NCI-H510A (cell line): ENCODE measurements around the gene MMRN2.

Experiments used
- DNase-seq: peaks from one replicate; lab custom pipeline; 2025; lab: John Stamatoyannopoulos, UW

Gene MMRN2

DNA sequence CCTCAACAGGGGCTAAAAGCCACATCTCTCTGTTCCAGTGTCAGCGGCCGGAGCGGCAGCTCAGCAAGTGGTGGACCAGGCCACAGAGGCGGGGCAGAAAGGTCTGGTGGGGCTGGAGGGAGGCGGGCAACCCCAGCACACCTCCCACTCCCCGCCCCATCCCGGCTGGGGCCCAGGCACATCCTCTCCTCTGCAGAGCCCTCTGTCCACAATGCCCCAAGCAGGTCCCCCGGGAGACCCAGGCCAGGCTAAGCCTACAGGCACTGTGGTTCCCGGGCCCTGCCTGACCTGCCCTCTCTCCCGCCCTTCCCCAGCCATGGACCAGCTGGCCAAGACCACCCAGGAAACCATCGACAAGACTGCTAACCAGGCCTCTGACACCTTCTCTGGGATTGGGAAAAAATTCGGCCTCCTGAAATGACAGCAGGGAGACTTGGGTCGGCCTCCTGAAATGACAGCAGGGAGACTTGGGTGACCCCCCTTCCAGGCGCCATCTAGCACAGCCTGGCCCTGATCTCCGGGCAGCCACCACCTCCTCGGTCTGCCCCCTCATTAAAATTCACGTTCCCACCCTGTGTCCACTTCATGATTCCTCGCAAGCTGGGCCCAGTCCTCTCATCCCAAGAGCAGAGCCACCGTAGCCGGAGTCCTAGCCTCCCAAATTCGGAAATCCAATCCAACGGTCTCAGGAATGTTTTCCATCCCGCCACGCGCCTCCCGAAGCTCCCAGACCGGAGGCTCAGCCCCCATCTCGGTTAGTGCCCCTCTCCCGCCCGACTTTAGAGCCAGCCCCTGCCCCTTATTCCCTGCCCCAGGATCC lies 13.0 kb upstream of the MMRN2 start:
- peak; percentile 3 for DNase-seq

DNA sequence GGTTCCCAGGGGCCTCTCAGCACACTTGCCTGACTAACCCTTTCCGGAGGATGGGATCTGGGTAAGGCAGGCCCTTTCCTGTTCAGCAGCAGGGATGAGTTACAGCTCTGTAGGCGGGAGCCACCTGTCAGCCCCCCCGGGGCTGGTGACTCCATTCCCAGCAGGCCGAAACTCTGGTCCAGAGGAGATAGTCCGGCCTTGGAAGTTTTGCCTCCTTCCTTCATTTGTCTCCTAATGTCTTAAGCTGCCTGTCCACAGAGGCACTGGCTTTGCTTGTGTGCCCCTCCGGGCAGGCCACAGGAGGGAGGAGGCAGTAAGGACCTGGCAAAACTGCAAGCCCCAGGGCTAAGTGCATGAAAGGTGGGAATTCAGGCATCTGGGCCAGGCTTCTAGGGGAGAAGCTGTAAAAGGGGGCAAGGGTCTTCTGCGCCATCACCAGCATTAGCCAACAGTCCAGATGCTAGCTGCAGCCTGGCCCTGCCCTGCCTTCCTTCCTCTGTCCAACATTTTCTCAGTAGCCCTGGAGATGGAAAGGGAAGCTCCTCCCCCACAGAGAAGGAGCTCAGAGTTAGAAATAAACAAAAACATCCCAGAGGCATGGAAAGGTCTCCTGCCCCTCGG lies 12.1 kb upstream of the MMRN2 start:
- no peak for DNase-seq

DNA sequence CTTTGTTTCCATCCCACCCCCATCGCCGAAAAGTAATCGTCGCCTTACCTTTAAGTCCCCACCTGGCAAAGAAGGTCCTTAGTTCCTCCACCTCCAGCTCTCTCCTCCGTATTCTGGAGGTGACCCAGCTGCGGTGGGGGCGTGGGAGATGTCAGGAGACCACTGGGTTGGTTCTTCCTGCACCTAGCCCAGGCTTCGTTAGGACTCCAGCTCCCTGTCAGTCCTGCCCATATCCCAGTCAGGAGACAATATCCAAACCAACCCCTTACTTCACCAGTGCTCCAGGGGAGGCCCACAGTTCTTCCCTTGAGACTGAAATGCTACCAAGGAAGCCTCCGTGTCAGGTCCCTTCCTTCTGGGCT lies 11.6 kb upstream of the MMRN2 start:
- no peak for DNase-seq

DNA sequence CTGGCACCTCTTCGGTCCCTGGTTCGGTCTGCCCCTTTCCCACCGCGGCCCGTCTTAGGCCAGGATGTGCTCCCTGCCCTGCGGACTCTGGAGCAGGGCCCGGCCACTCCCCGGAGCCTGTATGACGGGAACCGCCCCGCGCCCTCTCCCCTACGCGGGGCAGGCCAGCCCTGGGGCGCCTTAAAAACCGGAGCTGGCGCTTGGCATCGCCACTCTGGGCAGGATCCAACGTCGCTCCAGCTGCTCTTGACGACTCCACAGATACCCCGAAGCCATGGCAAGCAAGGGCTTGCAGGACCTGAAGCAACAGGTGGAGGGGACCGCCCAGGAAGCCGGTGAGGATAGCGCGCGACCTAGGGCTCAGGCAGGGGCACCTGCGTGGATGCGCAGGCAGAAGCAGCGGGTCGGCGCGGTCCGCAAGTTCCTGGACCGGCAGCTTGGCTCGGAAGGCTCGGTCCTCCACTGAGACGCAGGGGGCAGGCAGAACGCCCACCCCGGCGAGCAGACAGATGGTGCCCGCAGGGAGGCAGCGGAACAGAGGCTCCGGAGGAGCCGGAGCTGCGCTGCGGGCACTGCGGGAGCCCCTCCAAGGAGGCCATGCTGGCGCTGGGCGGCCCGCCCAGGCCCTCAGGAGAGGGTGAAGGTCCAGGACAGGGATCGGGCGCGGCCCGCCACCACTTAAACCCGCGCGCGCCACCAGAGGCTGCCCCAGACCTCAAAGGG lies 11.0 kb upstream of the MMRN2 start, which contains the start of gene ADIRF:
ADIRF (plus strand) TSS at position 212 of the 723 bp plus-strand sequence; CDS start at position 275, 63 bp downstream.
- DNase-seq = peak; percentile 6

DNA sequence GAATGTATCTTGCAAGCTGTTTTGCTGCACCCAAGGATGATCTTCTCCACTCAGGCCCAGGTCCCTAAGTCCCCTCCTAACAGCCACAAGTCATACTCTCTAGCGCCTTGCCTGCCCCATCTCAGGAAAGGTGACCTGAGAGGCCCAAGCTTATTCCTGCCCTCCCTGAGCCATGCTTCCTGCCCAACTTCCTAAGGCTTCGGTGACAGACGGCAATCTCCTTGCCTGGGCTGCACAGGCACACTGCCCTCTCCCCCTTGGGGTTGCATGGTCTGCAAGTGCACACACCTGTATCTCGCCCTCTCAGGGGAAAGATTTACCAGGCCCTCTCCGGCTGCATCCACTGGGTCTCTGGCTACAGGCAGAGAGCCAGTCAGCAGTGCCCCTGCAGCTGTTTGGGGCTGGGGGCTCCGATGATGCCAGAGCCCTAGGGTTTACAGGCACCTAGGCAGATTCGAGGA lies 10.1 kb upstream of the MMRN2 start:
- DNase-seq = no peak

DNA sequence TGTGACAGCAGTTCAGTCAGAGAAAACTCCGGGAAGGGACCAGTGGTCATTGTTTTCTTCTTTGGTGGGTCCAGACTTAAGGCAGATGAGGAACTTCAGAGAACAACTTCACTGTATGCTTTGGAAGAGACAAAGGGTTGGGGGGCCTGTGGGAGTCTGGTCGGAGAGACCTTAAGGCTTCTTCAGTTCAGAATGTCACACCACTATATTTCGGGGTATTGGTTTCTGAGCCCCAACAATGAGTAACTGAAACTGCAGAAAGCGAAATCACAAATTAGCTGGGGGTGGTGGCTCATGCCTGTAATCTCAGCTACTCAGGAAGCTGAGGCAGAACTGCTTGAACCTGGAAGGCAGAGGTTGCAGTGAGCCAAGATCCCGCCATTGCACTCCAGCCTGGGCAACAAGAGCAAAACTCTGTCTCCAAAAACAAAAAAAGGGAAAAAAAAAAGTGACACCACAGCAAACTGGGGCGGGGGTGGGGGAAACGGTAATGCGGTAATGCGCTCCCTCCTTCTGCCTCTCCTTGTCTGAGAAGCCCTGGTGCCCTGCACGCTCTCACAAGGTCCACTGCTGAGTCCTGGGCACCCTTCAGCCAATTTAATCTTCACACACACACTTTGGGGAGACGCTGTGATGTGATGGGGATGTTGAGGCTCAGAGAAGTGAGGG lies 8.7 kb upstream of the MMRN2 start:
- no peak for DNase-seq

DNA sequence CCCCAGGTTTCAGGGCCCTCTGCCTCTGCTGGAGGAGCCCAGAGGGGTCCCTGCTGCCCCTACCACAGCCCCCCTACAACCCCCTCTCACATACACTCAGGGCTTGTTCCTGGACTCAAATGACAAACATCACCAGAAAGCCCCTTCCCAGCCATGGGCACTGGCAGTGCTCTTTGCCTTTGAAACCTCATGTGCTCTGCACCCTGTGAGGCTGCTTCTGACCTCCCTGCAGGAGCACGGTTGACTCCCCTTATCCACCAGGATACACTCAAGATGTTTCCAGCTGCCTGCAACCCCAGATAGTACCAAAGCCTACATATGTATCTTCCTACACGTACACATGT lies 7.4 kb upstream of the MMRN2 start:
- no peak for DNase-seq

DNA sequence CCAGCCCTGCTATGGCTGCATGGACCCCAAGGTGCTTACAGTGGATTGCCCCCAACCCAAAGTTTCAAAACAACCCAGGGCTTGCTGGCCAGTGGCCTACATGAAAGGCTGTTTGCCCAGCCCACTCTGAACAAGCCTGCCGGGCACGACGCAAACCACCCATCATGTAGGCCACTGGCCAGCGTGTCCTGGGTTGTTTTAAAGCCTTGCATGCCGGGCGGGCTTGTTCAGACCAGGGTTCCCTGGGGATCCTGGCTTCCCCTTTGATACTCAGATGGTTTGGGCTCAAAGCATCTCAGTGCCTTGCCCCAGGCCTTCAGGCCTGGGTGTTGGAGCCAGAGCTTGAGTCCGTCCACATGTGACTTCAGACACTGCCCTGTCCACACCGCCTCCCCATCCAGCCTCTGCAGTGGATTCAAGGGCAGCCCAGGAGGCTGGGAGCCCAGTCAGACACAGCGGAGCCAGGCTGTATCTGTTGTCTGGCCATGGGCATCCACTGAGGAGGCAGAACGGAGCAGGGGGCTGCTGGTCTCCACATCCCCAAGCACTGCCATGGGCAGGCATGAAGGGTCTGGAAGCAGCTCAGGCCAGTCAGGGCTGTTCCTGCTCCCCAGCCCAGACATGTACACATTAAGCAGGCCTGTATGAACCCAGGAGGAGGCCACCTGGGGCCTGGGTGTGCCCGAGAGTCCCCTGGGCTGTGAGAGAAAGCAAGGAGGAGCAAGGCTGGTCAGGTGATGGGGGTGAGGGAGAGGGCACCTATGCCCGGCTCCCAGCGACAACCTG lies 6.8 kb upstream of the MMRN2 start:
- DNase-seq = no peak

DNA sequence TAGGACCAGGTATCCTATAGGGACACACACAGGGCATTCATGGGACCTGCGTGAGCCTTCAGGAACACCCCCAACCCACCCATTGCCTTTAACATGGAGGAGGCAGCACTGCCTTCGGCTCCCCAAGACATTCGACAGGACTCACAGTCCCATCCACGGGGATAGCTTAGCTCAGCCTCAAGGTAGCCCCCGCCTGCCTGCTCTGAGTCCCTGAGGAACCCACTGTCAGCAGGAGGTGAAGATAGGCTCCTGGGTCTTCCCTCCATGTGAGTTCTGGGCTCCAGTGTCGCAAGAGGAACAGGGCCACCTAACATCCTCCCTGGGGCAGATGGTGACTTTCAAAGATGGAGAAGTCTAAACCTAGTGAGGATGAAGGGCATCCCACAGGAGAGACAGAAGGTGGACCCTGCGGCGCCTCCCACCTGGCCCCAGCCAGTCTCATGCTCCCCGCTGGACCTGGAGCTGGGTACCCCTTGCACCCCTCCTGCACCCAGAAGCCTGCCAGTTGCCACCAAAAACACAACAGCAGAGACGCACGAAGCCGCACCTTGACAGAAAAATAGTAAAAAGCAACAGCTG lies 6.0 kb upstream of the MMRN2 start:
- DNase-seq = no peak

DNA sequence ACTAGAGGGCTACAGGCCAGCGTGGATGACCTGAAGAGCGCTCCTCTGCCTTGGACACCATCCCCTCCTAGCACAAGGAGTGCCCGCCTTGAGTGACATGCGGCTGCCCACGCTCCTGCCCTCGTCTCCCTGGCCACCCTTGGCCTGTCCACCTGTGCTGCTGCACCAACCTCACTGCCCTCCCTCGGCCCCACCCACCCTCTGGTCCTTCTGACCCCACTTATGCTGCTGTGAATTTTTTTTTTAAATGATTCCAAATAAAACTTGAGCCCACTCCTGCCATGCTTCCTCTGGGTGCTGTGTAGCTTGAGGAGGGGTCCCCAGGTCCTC lies 5.5 kb upstream of the MMRN2 start:
- DNase-seq = no peak

DNA sequence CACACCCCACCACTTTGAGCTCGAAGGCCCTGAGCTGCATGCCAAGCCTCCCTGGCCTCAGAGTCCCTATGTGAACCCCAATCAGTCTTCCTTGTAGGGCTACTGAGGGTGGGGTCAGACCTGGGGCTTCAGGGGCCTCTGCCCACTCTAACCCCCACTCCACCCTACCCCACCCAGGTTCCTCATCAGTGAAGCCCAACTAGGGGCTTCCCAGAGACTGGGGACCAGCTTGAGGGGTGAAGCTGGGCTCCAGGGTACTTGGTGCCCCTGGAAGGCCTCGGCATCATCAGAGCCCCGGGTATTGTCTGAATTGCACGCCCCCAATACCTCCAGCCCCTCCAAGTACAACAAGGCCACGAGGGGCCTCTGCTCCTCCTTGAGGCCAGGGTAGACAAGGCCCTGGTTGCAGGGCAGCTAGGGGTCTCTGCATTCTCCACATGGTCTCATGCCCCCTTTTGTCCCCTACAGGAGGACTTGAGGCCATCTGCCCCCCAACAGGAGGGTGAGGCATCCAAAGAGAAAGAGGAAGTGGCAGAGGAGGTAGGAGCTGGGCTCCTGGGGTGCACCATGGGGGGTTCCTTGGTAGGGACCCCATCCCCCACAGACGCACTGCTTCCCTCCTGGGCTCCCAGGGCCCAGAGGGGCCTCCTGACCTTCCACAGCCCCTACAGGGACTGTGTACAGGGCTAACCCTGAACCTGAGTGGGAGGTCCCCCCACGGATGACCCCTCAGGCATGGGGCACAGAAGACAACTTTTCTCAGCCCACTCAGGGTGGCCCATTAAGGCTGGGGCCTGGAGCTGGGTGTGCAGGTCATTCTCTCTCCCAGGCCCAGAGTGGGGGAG lies 4.9 kb upstream of the MMRN2 start:
- no peak for DNase-seq

DNA sequence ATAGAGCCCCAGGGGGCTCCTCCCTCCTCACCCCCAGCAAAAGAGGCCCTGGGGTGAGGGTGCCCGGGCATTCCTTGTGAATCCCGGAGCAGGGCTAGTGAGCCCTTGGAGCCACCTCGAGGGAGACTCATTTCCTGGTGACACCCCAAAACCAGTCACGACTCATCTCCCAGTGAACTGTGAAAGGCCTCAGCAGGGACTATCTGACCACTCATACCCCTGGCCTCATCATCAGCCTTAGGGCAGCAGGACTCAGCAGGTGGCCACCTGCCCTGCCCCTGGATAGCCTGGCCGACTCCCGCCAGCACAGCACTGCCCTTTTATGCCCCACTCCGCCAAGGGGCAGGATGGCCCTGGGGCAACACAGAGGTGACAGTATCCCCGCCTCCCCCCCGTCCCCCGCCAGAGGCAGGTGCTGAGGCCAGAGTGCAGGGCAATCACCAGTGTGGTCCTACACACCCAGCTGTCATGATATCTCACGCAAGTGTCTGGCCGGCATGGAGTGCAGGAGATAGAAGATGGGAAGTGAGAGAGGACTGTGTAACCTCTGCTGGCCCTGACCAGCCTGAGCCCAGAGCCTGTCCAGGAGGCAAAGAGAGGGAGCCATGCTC lies 4.2 kb upstream of the MMRN2 start:
- no peak for DNase-seq

DNA sequence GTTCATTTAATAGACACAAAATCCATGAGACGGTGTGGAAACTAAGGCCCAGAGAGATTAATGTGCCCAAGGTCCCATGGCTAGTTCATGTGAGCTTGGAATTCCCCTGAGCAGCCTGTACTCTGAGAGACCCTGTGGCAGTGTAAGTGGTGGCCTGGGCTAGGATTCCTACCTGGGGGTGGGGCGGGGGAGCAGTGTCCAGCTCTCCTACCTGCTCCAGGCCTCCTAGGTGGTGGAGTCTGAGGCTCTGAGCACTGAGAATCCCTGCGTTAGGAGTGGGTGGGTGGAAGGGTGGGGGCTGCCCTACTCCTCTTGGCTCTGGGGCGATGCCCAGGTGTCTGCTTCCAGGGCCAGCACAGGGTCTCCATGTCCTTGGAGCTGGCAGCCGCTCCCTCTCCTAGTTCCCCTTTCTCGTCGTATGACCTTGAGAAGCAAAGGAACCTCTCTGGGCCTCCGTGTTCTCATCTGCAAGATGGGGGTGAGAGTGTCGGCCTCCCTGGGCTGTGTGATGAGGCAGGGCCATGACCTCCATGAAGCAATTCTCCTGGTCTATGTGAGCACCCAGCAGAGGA lies 3.5 kb upstream of the MMRN2 start:
- no peak for DNase-seq

DNA sequence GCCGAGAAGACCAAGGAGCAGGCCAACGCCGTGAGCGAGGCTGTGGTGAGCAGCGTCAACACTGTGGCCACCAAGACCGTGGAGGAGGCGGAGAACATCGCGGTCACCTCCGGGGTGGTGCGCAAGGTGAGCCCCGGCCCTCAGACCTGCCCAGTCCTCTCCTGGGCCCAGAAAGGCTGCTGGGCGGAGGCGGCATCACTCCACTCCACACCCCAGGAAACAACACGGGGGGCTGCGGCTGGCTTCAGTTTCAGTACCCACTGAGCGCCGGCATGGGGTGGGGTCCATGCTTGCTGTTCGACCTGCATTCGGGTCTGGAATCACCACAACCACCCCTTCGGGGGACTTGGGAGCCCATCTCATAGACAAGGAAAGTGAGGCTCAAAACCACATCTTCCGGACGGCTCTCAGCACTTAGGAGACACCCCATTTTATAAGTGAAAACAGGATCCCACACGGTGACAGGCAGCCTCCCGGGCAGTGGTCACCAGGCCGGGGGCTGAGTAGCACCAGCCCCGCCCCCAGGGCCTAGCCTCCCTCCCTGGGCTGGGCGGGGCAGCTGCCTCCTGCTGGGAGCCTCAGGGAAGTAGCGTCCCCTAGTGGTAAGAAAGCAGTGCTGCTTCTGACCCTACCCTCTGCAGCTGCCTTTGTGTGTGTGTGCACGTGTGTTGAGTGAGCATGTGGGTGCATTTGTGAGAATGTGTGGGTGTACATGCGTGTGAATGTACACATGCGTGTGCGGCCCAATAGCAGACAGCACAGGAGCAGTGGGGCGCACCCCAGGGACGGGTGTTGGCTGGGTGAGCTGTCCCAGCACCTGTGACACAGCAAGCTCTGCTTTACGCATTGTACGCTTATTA lies 2.8 kb upstream of the MMRN2 start:
- DNase-seq = no peak

DNA sequence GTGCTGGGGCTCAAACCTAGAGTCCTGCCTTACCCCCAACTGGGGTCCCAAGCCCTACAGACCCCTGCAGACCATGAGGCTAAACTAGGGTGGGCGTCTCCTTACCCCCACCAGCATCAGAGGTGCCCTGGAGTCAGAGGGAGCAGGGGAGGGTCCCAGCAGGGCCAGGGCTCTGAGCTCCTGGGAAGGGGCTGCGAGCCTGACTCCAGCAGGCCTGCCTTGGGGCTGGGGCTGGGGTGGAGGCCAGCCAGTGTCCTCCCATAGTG lies 2.3 kb upstream of the MMRN2 start:
- DNase-seq = no peak

DNA sequence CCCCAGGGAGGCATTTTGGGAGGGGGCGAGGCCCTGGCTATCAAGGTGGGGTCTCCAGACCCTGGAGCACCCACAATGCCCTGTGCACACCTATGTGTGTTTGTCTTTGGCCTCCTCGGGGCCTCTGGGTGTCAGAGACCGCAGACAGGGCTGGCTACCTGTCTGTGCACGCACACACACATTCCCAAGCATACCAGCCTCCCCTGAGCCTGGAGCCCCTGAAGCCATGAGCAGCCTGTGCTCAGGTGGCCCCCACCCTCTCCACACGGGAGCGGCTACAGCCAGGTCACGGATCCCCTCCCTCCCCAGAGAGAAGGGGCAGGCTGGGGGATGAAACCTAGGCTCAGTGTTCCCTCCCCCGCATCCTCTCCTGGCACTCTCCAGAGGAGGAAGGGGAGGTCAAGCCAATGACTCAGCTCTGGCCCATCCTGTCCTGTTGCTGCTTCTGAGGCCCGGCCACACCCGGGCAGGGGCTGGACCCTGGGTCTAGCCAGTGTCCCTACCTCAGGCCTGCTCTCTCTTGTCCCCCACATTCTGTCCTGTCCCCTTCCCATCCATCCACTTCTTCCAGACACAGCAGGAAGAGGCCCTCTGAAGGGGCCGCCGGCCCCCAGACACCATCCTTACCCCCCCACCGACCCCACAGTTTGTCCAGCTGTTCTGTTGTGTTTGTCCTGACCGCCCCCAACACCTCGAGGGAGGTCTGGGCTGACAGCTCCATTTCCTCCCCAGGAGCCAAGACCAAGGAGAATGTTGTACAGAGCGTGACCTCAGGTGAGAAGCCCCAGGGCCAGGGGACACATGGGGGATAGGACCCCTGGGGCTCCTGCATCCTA lies 1.7 kb upstream of the MMRN2 start:
- DNase-seq = peak; percentile 16

DNA sequence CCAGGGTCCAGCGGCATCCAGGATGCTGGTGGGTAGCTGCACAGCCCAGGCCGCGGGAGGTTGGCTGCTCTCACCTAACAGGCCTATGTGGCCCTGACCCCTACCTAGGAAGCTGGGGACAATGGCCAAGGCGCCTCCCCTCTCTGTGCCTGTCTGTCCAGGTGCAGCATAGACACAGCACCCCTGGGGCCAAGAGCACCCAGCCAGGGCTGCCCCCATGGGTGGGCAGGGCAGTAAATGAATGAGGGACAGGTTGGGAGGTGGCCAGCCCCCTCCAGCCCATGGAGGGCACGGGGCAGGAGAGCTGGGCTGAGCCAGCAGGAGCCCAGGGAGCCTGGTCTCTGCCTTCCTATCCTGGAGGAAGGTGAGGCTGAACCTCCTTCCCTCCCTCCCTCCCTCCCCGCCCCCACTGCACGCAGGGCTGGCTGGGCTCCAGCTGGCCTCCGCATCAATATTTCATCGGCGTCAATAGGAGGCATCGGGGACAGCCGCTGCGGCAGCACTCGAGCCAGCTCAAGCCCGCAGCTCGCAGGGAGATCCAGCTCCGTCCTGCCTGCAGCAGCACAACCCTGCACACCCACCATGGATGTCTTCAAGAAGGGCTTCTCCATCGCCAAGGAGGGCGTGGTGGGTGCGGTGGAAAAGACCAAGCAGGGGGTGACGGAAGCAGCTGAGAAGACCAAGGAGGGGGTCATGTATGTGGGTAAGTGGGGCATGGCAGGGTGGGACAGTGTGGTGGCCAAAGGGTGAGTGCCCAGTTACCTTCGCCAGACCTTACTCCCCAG lies 893 bp upstream of the MMRN2 start, which contains the start of gene SNCG:
SNCG (plus strand) TSS at position 484 of the 785 bp plus-strand sequence; CDS start at position 583, 99 bp downstream.
- peak; percentile 64 for DNase-seq
